ENCODE measurements around the gene PDZRN4. TPM values are rescaled to one million over a fixed set of nuclear protein-coding genes. Genes with fewer than 3 reads are reported as not detected.
"Not testable (repeated sequence)": the region's sequence is repeated elsewhere in the genome, so short reads cannot be mapped to it uniquely, and the experiment has no call there.

PDZRN4 gene
- total and polyA plus RNA-seq, 2 donors: 11.5 to 26.5 TPM

DNA sequence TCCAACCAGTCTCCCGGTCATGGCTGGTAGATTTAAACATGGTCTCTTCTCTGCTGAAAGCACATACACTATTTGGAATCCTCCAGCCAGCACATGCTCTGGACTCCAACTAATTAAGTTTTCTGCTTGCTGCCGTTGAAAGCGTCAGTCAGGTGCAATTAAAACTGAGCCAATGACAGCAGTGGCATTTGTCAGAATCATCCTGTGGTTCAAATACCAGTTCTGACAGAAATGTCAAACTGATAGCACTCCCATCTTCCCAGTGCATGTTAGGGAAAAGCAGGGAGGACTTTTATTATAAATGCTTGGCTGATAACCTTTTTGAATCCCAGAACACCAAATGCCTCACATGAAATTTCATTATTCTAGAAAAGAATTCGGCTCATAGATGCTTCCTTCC is 401.8 kb downstream of the PDZRN4 start:
- Histone ChIP-seq H3K4me3 (ENCODE audit: low read depth, low read length) (no peak overlapping the region), H3K4me1 (ENCODE audit: insufficient read depth) (no peaks in the 10 kb centered on the region), H3K27ac (ENCODE audit: low read depth) (no peak overlapping the region), H3K36me3 (ENCODE audit: insufficient read depth) (no peaks in the 10 kb centered on the region)
- WGBS: 78% methylated on average over 4 of the region's 4 CpGs
- no peak for DNase-seq (ENCODE audit: extremely low spot score)

DNA sequence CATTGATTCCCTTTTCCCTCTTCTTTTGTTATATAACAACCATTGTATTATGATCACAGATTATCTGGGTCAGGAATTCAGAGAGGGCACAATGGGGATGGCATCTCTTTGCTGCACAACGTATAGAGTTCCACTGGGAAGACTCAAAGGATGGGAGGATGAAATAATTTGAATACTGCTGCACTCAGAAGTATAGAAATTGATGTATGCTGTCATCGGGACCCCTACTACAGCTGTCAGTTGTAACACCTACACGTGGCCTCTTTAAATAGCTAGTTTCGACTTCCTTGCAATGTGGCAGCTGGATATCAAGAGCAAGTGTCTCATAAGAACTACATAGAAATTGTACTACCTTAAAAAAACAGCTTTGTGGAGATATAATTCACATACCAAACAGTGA is 408.1 kb downstream of the PDZRN4 start:
- Histone ChIP-seq H3K4me1 (ENCODE audit: insufficient read depth) (no peaks in the 10 kb centered on the region), H3K36me3 (ENCODE audit: insufficient read depth) (no peaks in the 10 kb centered on the region), H3K27ac (ENCODE audit: low read depth) (no peak overlapping the region), H3K4me3 (ENCODE audit: low read depth, low read length) (no peak overlapping the region)
- 83% methylated on average over 4 of the region's 4 CpGs for WGBS
- DNase-seq (ENCODE audit: extremely low spot score): no peak

DNA sequence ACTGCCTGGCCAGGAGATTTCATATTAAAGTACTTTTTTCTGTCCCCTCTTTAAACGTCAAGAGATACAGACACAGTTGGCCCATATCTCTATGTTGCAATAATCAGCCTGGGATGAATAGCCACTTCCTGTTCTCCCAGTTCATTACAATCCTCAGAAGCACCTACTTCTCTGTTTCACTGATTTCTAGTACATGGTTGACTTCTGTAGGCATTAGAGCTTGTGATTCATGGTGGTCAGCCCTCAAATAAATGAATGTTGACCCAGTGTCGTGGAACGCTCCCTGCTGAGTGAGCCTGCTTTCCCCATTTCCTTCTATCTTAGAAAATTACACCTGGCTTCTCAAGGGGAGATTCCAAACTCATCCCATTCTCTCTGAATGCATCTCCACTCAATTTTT is 416.7 kb downstream of the PDZRN4 start:
- Histone ChIP-seq H3K36me3 (ENCODE audit: insufficient read depth) (no peaks in the 10 kb centered on the region), H3K4me1 (ENCODE audit: insufficient read depth) (no peaks in the 10 kb centered on the region), H3K4me3 (ENCODE audit: low read depth, low read length) (no peak overlapping the region), H3K27ac (ENCODE audit: low read depth) (no peak overlapping the region)
- DNase-seq (ENCODE audit: extremely low spot score): no peak
- WGBS: 76% methylated on average over 3 of the region's 3 CpGs

DNA sequence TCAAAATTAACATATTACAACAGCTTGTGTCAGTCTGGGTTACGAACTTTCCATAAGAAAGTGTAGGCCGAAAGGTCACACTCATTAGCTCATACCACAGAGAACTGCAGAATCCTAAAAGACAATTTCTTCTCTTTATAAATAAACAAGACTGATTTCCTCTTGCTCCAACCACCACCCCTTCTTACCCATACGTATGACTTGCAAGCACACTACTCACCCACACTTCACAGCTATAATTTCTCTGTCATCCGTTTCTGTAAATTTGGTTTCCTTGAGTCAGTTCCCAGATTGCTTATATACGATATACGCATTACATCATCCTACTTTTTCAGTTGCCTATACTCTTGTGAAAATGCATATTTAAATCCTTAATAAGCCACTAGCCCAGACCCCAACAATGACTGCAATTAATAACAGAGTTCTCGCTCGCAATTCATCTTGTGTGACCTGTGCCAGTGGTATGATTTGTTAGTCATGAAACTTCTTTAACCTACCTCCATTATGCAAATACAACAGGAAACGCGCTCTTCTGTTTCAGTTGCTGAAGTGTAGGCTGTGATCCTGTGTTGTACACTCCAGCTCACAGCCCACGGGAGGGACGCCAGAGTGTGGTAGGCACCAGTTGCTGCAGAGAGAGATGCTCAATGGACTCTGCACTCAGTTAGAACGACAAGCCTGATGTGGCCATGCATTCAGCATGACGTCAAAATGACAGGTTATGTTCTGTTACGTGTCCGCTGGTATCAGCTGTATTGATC is 417.6 kb downstream of the PDZRN4 start:
- no peak for DNase-seq (ENCODE audit: extremely low spot score)
- no peak overlapping the region for H3K4me3 ChIP-seq (ENCODE audit: low read depth, low read length)
- H3K27ac ChIP-seq (ENCODE audit: low read depth): no peak overlapping the region
- WGBS: 86% methylated on average over 16 of the region's 16 CpGs
- no peaks in the 10 kb centered on the region for H3K4me1 ChIP-seq (ENCODE audit: insufficient read depth)
- H3K36me3 ChIP-seq (ENCODE audit: insufficient read depth): no peaks in the 10 kb centered on the region

DNA sequence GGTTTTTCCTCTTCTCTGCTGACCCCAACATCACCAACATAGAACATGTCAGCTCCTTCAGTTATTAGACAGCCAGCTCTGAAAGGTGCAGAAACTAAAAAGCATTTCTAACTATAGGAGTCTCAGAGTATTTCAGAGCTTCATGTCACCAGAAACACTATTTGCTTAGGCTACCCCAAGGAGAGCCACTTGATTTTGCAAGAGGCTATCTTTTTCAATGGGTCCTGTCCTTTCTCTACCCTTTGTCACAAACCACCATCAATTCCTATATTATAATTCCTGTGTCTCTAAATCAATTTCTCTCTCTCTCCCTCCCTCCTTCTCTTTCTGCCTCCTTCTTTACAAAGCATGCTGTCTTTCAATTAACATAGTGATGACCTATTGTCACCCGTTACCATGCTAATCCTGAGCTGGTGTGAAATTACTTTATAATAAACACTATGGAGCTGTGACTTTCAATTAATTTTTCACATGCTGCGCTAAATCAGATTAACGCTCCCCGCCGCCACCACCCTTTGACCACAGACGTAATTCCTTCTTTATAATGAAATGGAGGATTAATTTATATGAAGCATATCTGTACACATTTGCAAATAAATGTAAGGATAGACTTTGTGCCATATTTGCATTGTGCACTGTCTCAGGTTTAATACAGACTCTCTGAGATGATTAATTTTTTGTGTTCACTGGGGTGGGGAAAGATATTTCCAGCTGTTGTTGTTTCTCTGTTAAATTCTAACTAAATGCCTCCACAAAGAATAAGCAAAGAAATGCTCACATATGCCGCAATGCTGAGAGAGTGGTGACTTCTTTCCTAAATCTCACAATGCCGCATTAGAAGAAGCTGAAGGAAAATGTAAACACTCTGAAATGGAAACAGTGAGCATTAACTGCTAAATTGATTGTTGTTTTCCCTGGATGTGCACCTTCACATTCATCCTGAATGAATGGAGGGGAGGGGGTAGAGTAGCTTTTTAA is 418.6 kb downstream of the PDZRN4 start:
- no peak overlapping the region for H3K4me3 ChIP-seq (ENCODE audit: low read depth, low read length)
- no peaks in the 10 kb centered on the region for H3K36me3 ChIP-seq (ENCODE audit: insufficient read depth)
- H3K4me1 ChIP-seq (ENCODE audit: insufficient read depth): no peaks in the 10 kb centered on the region
- DNase-seq (ENCODE audit: extremely low spot score): no peak
- H3K27ac ChIP-seq (ENCODE audit: low read depth): no peak overlapping the region
- 85% methylated on average over 8 of the region's 8 CpGs for WGBS

DNA sequence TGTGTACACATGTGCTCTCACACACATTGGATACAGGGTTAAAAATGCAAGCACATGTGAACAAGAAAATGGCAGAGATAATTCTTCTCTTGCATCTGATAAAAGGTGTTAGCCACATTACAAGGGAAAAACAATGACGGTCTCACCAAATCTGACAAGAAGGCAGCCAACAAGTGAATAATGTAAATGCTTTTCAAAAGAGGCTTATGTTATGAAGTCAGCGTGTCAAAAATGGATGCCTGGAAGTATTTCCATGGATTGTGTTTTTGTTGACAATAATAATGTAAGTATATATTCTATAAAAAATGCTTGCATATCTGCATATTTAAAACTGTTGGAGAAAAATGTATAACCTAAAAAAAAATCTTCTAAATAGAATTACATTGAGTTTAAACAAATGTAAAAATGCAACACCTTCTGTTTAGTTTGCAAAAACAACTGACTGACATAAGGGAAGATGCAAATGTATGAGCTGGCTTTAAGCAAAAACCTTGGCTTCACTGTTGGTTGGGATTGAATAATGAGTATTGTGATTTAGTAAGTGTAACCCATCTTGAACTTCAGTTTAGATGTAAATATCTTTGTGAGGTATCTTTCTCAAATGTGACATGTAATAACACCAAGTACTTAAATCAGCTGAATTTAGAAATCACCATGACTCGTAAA is 424.9 kb downstream of the PDZRN4 start:
- WGBS: 87% methylated on average over 3 of the region's 3 CpGs
- H3K4me3 ChIP-seq (ENCODE audit: low read depth, low read length): no peak overlapping the region

DNA sequence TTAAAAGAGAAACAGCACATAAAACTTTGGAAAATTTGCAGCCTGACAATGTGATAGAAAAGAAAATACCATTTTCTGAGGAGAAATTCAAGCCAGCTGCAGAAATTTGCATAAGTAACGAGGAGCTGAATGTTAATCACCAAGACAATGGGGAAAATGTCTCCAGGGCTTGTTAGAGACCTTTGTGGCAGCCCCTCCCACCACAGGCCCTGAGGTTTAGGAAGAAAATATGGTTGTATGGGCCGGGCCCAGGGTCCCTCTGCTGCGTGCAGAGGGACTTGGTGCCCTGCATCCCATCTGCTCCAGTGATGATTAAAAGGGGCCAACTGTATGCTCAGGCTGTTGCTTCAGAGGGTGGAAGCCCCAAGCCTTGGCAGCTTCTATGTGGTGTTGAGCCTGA is 427.1 kb downstream of the PDZRN4 start:
- H3K4me3 ChIP-seq (ENCODE audit: low read depth, low read length); H3K27ac ChIP-seq (ENCODE audit: low read depth); H3K4me1 ChIP-seq (ENCODE audit: insufficient read depth); DNase-seq (ENCODE audit: extremely low spot score); H3K36me3 ChIP-seq (ENCODE audit: insufficient read depth): not testable (repeated sequence)
- 78% methylated on average over 3 of the region's 3 CpGs for WGBS

More for the DNA sequence above, 424.9 kb downstream of the PDZRN4 start:
- Histone ChIP-seq H3K27ac (ENCODE audit: low read depth) (no peak overlapping the region), H3K4me1 (ENCODE audit: insufficient read depth) (no peaks in the 10 kb centered on the region), H3K36me3 (ENCODE audit: insufficient read depth) (no peaks in the 10 kb centered on the region)
- DNase-seq (ENCODE audit: extremely low spot score): no peak

DNA sequence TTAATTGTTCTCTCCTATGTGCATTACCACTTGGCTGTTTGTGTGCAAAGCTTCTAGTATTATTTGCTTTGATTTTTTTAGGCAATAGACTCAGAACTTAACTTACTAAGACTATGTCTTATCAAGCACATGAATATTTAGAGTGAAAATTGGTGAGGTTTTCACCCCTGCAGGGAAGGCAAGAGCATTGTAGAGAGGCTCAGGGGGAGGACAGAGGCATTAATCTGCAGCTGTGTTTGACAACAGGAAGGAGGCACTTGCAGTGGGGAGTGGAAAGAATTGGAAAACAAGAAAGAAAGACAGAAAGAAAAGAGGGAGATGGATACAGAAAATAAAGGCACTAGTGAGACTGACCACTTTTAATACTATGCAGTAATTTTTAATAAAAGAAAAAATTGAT is 431.6 kb downstream of the PDZRN4 start:
- Histone ChIP-seq H3K27ac (ENCODE audit: low read depth) (no peak overlapping the region), H3K36me3 (ENCODE audit: insufficient read depth) (no peaks in the 10 kb centered on the region), H3K4me1 (ENCODE audit: insufficient read depth) (no peaks in the 10 kb centered on the region), H3K4me3 (ENCODE audit: low read depth, low read length) (no peak overlapping the region)
- no peak for DNase-seq (ENCODE audit: extremely low spot score)

DNA sequence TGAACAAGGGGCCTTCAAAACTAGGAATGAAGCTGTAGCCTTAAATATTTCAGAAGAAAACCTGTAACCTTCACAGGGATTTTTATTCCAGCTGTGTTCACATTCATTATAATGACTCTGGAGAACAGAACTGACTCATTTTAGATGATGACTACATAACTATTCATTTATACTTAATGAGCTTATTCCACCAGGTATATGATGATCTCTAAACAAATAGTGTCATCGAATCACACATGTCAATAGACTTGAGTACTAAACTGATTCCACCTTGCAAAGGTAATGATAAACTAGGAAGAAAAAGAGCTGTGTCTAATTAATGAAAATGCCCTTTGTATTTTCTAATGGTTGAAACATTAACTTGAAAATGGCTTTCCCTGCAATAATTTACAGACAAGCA is 433.2 kb downstream of the PDZRN4 start:
- no peak for DNase-seq (ENCODE audit: extremely low spot score)
- WGBS: 75% methylated on average over 1 of the region's 1 CpG
- Histone ChIP-seq H3K36me3 (ENCODE audit: insufficient read depth) (no peaks in the 10 kb centered on the region), H3K4me1 (ENCODE audit: insufficient read depth) (no peaks in the 10 kb centered on the region), H3K27ac (ENCODE audit: low read depth) (no peak overlapping the region), H3K4me3 (ENCODE audit: low read depth, low read length) (no peak overlapping the region)

Data from urinary bladder (tissue), 4 donors.